GM18909 (cell line): Measurements from ENCODE around the gene ERGIC2.
"Not testable (repeated sequence)": the region's sequence is repeated elsewhere in the genome, so short reads cannot be mapped to it uniquely, and the experiment has no call there.

Experiments used
- ATAC-seq: cut with Tn5 transposase; IDR thresholded peaks from one replicate; pipeline ENCODE4 v1.9.1; 2021; ENCODE audit warnings: mild to moderate bottlenecking; ENCODE audit not compliant: unreplicated experiment, poor library complexity

ERGIC2 gene

GRCh38 chr12:29380536-29381523 is at the start of gene ERGIC2:
ERGIC2 (minus strand) TSS chr12:29381172; CDS start chr12:29371633, 9,539 bp downstream.
- ATAC-seq: peak; percentile 96

- no peak for ATAC-seq
Measured at GRCh38 chr12:29430716-29431044, 49.7 kb upstream of the ERGIC2 start.

GRCh38 chr12:29429999-29430715 is 49.2 kb upstream of the ERGIC2 start:
- no peak for ATAC-seq

GRCh38 chr12:29428633-29429032 is 47.7 kb upstream of the ERGIC2 start:
- ATAC-seq: peak; percentile 45

- peak; percentile 99 for ATAC-seq
Measured at GRCh38 chr12:29427964-29428363, 47.0 kb upstream of the ERGIC2 start.

- ATAC-seq: no peak
Measured at GRCh38 chr12:29426498-29426897, 45.5 kb upstream of the ERGIC2 start.

GRCh38 chr12:29425722-29426121 is 44.8 kb upstream of the ERGIC2 start:
- ATAC-seq: no peak

- no peak for ATAC-seq
Measured at GRCh38 chr12:29416748-29417147, 35.8 kb upstream of the ERGIC2 start.

- no peak for ATAC-seq
Measured at GRCh38 chr12:29415111-29415510, 34.1 kb upstream of the ERGIC2 start.

- no peak for ATAC-seq
Measured at GRCh38 chr12:29414368-29414767, 33.4 kb upstream of the ERGIC2 start.

GRCh38 chr12:29405561-29405960 is 24.6 kb upstream of the ERGIC2 start:
- ATAC-seq: no peak

- no peak for ATAC-seq
Measured at GRCh38 chr12:29403991-29404390, 23.0 kb upstream of the ERGIC2 start.

- no peak for ATAC-seq
Measured at GRCh38 chr12:29402437-29402836, 21.5 kb upstream of the ERGIC2 start.

- no peak for ATAC-seq
Measured at GRCh38 chr12:29398495-29398894, 17.5 kb upstream of the ERGIC2 start.

GRCh38 chr12:29396774-29397173 is 15.8 kb upstream of the ERGIC2 start:
- ATAC-seq: no peak

- ATAC-seq: no peak
Measured at GRCh38 chr12:29395356-29395755, 14.4 kb upstream of the ERGIC2 start.

GRCh38 chr12:29390419-29390818 is 9.4 kb upstream of the ERGIC2 start:
- ATAC-seq: not testable (repeated sequence)

- no peak for ATAC-seq
Measured at GRCh38 chr12:29389295-29389919, 8.4 kb upstream of the ERGIC2 start.

- not testable (repeated sequence) for ATAC-seq
Measured at GRCh38 chr12:29386084-29386680, 5.2 kb upstream of the ERGIC2 start.

GRCh38 chr12:29385194-29385593 is 4.2 kb upstream of the ERGIC2 start:
- ATAC-seq: not testable (repeated sequence)
